ENCODE data around the gene PRMT5.
A peak's percentile ranks its signal among the peaks of the same experiment; 100 is the strongest.
"Not testable (repeated sequence)": the region's sequence is repeated elsewhere in the genome, so short reads cannot be mapped to it uniquely, and the experiment has no call there.

Gene PRMT5

DNA sequence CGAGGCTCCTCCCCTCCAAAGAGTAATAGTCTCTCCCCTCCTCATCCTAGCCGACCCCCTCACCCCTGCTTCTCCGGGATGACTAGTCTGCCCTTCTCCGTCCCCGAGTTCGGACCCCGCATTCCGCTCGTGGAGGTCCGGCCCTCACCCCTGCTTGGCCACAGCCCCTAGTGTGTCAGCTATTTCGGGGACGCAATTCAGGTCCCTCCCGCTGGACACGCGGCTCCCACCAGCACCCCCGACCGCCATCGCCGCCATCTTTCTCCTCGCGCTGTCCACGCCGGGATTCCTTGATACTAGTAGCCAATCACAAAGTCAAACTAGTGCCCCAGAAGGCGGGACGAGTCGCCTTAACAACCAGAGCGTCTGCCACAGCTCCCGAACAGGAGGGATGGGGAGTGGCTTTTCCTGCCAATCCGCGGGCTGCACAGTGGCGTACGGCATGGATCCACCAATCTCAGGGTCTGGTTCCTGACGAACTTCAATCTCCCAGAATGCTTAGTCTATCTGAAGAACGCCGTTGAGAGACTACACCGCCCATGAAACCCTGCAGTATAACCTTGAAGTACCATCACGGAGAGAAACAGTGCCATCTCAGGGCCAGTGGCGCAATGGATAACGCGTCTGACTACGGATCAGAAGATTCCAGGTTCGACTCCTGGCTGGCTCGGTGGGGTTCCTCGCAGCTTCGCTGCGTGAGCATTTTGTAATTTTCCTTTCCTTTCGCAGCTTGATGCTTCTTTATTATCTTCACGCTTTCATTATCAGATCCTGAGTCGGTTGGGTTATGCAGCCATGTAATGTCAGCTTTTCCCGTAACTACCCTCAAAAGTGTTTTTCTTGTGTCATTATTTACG, at the start of gene PRMT5:
Gene PRMT5, minus strand, starts transcription at position 273 of the 857 bp plus-strand sequence. Its CDS starts 15 bp downstream, at position 258.
- peak; percentile 100 for DNase-seq

- DNase-seq = no peak
These were observed 49.3 kb upstream of the PRMT5 start for GRCh38 chr14:22978487-22978837.

DNA sequence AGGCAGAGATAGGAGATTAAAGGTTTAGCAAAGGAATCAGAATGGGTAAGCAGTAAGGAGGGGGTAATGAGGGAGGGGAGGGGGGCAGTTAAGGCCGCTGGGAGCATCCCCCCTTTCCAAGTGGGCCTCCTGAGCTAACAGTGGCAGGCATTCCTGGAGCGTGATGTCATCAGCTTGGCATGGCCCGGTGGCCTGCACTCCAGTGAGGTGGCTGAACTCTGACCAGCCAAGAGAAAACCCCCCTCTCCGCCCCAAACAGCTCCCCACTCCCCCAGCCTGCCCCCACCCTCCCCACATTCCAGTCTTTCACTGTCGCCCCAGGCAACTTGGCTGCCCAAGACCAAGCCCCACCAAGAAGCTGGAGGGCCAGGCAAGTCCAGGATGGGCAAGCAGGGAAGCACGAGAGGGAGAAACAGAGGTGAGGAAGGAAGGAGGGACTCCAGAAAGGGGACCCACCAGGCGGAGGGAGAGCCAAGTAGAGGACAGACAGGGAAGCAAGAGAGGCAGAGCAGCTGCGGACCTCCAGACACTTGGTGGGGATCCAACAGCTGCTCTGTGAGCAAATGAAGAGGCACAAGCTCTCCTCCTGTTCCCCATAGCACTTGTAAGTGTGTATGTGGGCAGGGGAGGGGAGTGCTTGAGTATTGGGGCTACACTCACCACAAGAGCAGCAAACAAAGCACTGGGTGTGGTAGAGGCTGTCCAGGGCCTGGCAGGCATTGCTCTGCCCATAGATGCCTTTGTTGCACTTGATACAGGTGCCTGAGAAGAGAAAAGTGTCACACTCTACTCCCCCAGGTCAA, 48.7 kb upstream of the PRMT5 start:
- no peak for DNase-seq

GRCh38 chr14:22977434-22977683, 48.2 kb upstream of the PRMT5 start:
- no peak for DNase-seq

DNA sequence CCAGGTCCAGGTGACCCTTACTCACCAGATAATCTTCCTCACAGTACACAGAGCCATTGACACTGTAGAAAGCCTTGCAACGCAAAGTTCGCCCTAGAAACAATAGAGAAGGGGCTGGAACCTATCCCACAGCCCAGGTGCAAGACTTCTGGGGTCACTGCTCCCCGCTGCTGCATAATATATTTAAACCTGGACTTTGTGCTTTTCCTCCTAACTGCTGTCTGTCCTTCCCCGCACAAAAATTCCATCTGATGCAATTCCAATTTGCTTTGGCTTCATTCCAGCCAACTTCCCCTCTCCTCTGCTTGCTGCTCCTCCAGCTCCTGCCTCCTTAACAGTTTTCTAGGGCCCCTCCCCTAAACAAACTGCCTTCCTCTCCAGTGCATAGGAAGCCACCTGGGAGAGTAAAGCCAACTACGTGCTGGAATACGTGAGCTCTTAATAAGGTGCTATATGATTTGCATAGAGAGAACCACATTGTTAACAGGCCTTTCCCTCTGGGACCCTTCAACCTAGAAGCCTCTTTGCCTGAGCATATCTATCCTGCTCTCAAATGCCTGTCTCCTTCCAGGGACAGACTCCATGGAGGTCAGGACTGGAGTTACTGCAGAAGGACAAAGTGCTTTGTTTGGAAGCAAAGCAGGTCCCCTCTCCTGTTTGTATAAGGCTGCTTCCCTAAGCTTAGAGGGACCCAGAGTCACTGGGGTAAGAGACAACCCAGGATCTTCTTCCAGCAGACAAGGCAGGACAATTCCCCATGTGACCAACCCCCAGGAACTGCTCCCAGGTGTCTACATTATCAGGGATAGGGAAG, 47.7 kb upstream of the PRMT5 start:
- DNase-seq = no peak

- DNase-seq = no peak
These were observed 45.5 kb upstream of the PRMT5 start for GRCh38 chr14:22974530-22975313.

DNA sequence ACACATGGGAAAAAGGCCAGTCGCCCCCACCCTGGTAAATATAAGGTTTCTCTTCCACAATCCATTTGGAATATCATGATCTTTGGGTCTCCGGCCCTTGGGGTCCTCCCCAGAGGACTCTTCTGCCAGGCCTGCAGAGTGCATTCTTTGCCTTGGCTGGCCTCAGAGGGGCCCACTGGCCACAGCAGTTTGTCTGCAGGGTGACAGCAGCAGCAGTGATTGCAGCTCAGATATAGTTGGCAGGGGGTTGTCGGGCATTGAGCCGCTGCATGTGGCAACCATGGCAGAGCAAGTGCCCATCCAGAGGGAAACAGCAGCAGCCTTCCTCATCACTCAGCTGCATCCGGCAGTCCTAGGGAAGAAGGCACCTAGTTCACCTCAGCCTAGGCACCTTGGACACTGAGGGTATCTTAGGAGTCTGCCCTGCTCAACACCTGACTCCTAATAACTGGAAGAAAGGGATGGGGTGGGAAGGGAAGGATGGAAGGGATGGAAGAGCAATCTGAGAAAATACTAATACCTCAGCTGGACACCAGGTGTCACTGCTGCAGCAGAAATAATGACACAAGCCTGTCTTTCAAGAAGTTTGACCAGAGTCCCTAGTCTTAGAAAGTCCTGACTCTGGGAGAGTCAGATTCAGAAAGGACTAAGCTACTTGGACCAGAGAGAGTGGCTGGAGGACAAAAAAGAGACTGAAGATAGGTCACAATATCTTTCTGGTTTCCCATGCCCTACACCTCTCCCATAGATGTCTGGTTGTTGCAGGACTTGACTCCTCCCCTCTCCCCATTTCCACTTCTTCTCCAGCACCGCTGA, 44.2 kb upstream of the PRMT5 start:
- DNase-seq = peak; percentile 53

DNA sequence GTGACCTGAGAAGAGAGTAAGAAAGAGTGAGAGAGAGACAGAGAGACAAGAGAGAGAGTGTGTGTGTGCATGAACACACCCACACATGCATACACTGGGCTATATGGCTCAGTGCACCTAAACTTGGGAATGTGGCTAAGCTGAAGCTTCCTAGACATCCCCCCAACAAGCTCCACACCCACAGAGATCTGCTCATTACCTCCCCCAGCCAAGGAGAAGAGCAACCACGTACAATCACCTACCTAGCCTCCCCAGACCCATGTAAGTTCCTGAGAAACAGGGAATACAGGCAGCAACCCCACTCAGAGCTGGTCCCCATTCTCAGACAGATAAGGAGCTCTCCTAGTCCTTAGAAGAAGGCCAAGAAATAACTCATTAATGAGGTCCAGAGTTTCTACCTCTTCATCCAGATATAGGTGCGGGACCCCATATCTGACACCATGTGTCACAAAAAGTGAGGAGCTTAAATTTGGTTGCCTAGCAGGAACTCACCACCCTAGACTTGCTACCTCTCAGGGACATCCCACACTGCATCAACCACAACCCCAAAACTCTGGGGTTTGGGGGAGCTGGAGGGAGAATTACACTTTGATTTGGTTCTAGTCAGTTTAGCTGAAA, 43.2 kb upstream of the PRMT5 start:
- no peak for DNase-seq

- no peak for DNase-seq
These were observed 42.0 kb upstream of the PRMT5 start for GRCh38 chr14:22971152-22971551.

DNA sequence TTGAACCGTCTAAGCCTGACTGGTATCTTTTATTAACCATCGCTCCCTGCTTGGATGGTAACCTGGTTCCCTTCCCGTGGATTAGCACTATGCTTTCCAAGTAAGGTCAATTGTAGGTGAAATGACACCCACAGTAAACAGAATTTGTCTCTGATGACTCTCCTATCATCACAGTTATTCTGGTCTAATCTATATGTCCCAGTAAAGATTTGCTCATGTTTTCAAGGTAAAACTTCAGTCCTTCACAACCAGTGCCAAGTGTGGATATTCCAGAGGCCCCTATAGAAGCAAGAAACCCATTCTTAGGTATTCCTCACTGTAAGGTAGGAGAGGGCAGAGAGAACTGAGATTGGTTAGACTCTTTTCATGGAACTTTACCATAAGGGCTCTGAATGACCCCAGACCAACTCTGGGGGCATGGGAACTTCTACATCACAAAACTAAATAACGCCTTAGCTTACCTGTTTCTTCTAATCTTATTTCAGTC, 37.6 kb upstream of the PRMT5 start:
- no peak for DNase-seq

DNA sequence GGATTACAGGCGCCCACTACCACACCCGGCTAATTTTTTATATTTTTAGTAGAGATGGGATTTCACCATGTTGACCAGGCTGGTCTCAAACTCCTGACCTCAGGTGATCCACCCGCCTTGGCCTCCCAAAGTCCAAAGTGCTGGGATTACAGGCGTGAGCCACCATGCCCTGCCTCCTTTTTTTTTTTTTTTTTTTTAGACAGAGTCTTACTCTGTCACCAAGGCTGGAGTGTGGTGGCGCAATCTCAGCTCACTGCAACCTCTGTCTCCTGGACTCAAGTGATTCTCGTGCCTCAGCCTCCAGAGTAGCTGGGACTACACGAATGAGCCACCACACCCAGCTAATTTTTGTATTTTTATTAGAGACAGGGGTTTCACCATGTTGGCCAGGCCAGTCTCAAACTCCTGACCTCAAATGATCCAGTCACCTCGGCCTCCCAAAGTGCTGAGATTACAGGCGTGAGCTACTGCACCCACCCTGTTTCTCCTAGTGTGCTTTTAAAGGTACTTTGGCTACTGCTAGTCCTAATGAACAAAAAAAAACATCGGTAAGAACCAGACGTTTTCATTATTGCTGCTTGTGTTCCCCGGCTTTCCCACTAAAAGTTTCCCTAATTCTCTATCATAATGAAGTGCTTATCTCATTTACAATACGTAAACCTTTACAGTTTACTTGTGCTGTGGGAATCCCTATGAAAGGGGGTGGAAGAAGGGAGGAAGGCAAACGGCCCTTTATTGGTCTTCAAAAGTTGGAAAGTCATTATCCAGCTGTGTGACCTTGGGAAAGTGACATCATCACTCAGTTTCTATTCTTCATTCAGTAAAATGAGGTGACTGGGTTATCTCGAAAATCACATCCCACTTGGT, 37.0 kb upstream of the PRMT5 start:
- DNase-seq = not testable (repeated sequence)

DNA sequence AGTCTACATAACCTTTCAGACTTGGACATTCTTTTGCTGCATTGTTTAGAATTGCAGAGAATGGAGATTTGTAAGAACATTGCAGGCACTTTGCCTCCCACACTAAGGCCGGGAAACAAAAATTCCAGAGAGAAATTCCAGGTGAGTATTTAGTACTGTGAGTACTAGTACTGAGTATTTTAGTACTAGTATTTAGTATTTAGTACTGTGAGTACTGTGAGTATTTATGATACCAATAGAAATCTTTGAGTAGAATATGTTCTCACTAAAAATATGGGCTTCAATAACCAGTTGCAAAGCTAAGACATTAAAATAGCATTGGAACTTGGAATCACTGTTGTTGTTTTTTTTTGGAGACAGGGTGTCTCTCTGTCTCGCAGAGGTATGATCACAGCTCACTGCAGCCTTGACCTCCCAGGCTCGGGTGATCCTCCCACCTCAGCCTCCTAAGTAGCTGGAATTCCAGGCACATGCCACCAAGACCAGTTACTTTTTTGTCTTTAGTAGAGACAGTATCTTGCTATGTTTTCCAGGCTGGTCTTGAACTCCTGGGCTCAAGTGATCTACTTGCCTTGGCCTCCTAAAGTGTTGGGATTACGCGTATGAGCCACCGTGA, 33.0 kb upstream of the PRMT5 start:
- no peak for DNase-seq

GRCh38 chr14:22955702-22956569, 26.8 kb upstream of the PRMT5 start:
- peak; percentile 26 for DNase-seq

DNA sequence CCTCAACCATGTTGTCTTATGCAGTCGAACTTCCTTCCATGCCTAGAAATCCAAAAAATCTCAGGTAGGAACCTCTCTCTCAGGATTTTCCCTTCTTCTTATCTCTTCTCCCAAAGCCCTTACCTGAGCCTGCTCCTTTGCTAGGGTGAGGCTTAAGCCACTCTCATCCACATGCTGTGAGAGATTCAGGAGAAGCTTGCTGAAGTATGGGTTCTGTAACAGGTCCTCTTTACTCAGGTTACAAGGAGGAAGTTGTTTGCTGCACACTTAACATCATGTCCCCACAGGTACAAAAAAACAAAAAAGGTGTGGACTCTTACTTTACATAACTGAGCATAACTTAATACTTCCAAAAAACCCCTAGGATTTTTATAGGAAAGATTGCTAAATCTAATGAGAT, 23.2 kb upstream of the PRMT5 start:
- no peak for DNase-seq

- DNase-seq = not testable (repeated sequence)
These were observed 22.6 kb upstream of the PRMT5 start for GRCh38 chr14:22951795-22952194.

DNA sequence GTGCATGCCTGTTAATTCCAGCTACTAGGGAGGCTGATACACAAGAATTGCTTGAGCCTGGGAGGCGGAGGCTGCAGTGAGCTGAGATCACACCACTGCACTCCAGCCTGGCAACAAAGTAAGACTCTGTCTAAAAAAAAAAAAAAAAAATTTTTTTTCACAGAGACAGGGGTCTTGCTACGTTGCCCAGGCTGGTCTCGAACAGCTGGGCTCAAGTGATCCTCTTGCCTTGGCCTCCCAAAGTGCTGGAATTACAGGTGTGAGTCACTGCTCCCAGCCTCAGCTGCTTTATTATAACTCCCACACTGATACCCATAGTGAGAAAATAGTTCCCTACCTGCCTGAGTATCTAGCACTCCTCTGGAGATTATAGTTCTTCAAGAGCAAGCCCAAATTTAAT, 16.5 kb upstream of the PRMT5 start:
- DNase-seq = no peak

GRCh38 chr14:22939684-22940083, 10.5 kb upstream of the PRMT5 start:
- no peak for DNase-seq

DNA sequence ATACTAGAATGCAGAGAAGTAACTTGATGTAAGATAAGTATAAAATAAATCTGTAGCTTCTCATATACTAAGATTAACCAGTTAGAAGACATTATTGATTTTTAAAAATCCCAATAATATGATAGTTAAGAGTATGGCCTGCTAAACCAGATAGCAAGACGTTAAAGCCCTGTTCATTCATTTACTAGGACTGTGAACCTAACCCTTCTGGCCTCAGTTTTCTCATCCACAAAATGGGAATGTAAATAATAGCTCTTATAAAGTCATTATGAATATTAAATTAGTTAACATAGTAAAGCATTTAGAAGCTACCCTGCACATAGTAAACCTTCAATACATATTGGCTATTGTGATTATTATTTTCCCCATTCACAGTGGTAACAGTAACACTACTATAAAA, 6.0 kb upstream of the PRMT5 start:
- DNase-seq = no peak

GRCh38 chr14:22932146-22932545, 3.0 kb upstream of the PRMT5 start:
- DNase-seq = no peak
